GM18858 (cell line): ENCODE measurements around the gene SPCS3.
"Not testable (repeated sequence)": the region's sequence is repeated elsewhere in the genome, so short reads cannot be mapped to it uniquely, and the experiment has no call there.

Experiments
- ATAC-seq: cut with Tn5 transposase; IDR thresholded peaks from one replicate; pipeline ENCODE4 v1.9.1; 2021; ENCODE audit not compliant: unreplicated experiment

Gene SPCS3

DNA sequence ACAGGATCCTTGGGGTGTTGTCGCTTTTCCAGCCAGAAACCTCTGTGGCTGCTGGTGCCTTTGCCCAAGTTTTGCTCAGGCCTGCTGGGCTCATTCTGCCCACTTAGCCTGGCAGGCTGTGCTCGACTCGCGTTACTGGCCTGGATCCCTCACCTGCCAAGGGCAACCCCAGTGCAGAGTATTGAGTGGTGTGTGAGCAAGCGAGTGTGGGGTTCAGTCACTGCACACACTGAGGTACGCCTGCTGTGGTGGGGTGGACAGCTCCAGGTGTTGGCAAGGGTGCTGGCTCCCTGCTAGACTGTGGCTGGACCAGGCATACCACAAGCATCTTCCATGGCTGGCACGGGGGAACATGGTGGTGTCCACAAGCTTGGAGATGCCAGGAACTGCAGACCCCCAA lies 22.6 kb downstream of the SPCS3 start:
- no peak for ATAC-seq

GRCh38 chr4:176343286-176343685 lies 23.5 kb downstream of the SPCS3 start:
- ATAC-seq = no peak

GRCh38 chr4:176345346-176345745 lies 25.6 kb downstream of the SPCS3 start:
- ATAC-seq = not testable (repeated sequence)

- ATAC-seq = not testable (repeated sequence)
Measured at GRCh38 chr4:176346836-176347235, 27.1 kb downstream of the SPCS3 start.

DNA sequence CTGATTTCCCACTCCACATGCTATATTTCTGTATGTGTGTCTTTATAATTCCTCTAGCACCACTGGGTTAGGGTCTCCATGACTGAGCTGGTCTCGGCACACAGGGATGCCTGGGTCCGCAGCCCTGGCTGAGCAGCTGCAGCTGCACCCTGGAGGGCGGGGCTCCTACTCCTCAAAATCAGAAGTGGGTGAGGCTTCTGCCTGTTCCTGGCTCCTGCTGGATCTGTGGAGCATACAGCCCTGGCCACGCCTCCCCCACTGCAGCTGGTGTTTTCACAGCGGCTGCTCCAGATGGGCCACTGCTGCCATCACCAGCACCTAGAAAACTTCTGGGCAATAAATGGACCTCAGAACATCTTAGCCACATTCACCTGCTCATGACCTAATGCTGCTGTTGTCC lies 30.9 kb downstream of the SPCS3 start:
- ATAC-seq = no peak

DNA sequence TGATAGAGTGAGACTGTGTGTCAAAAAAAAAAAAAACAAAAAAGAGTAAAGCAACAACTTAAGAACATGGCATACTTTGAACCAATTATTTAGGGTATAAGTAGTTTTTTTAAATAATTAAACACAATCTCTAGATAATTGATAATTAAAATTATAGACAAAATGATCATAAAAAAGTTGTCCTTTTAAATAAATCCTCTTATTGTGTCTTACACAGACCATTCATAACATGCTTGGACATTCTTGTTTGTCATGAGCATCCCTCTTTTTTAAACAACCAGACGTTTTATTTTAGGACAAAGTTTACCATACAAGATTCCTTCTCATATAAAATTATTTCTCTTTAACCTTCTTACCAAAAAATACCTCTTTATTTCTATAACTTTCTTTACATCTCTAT lies 35.1 kb downstream of the SPCS3 start:
- ATAC-seq = no peak

DNA sequence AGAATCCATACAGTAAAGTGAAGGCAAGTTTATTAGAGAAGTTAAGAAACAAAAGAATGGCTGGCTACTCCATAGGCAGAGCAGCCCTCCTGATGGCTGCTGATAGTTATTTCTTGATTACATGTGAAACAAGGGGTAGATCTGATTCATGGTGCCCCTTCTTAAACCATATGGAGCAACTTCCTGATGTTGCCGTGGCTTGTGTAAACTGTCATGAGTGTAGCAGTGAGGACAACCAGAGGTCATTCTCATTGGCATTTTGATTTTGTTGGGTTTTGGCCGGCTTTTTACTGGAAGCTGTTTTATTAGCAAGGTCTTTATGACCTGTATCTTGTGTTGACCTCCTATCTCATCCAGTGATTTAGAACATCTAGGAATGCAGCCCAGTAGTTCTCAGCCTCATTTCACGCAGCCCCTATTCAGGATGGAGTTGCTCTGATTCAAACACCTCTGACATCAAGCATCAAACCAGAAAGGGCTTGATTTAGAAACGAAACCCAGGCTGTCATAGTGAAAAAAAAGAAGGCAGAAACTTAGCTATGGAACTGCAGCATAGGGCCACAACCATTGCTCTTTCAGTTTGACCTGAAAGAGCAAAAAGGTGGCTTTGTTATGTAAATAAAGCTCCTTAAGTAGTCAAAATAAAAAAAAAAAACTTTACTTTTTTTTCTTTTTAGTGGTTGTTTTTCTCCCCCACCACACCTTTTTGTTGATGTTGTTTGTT lies 37.8 kb downstream of the SPCS3 start:
- peak; percentile 100 for ATAC-seq

DNA sequence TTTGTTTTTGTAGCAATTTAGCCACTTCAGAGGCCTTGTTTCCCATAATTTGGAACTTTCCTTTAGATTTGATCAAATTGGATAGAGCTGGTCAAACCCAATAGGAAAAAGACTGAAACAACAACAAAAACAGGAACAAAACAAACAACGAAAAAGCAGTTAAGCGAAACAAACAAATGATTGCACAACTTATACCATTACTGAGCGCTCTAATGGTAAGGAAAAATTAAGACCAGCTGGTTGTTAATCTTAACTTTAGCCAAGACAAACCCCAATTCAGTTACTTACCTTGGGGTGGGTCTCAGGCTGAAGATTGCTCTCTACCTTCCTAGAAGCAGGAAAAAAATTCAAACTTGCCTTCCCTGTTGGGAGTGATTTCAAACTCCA lies 38.3 kb downstream of the SPCS3 start:
- no peak for ATAC-seq

DNA sequence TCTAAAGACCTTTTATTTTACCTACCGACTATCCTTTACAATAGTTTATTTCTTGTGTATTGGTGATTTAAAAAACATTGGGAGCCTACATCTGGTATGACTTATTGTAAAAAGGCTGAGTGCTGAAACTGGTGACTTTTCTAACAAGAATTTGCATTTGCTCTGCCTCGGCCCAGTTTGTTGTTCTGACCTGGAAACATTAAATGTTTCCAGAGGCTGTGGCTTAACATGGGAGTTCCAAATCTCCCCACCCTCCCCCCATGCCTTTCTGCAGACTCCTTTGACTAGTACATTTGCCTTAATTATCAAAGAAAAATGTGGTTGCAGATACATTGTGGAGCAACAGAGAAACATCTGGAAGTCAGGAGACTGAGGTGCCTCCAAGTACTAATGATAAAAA lies 39.8 kb downstream of the SPCS3 start:
- no peak for ATAC-seq

- ATAC-seq = no peak
Measured at GRCh38 chr4:176360446-176360845, 40.7 kb downstream of the SPCS3 start.

DNA sequence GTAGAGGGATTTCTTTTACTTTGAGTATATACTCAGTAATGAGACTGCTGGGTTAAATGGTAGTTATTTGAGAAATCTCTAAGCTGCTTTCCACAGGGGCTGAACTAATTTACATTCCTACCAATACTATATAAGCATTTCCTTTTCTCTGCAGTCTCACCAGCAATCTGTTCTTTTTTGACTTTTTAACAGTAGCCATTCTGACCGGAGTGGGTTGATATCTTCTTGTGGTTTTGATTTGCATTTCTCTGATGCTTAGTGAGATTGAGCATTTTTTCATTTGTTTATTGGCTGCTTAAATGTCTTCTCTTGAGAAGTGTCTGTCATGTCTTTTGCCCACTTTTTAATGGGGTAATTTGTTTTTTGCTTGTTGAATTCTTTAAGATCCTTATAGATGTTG lies 43.3 kb downstream of the SPCS3 start:
- ATAC-seq = peak; percentile 77

- ATAC-seq = no peak
Measured at GRCh38 chr4:176367771-176368465, 48.2 kb downstream of the SPCS3 start.

DNA sequence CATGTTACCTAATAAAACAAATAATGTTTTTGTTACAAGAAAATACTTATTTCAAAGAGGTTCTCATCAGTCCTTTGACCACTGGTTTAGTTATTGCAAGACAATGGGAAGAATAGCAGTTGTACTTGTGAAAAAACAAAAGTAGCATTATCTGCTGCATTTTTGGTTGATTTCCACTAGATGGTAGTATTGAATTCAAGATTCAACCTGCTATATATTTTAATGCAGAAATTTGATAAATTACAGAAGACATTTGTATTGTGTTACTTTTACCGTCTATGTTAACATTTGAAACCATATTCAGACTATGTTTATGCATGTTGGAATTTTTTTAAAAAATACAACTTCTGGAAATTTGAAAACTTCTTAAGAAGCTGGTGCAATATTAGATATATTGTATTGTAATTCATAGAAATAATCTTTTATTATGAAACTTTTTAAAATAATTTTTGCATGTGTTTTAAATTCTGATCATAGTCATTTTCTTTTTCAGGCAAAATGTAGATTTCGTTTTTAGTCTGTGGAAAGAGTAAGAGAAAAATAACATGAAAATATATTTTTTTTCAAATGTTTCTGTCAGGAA lies 56.4 kb downstream of the SPCS3 start:
- no peak for ATAC-seq

GRCh38 chr4:176377780-176378179 lies 58.0 kb downstream of the SPCS3 start:
- ATAC-seq = peak; percentile 89

- ATAC-seq = no peak
Measured at GRCh38 chr4:176380352-176381157, 60.8 kb downstream of the SPCS3 start.
